GM19193 (cell line): ENCODE data around the gene PAWR.

ENCODE experiments used
- POLR2A ChIP-seq: IDR thresholded peaks from 4 replicates; pipeline ENCODE4 v1.6.1; 2011; ENCODE audit not compliant: insufficient read depth, insufficient read length; ENCODE audit errors: extremely low read depth

PAWR gene

DNA sequence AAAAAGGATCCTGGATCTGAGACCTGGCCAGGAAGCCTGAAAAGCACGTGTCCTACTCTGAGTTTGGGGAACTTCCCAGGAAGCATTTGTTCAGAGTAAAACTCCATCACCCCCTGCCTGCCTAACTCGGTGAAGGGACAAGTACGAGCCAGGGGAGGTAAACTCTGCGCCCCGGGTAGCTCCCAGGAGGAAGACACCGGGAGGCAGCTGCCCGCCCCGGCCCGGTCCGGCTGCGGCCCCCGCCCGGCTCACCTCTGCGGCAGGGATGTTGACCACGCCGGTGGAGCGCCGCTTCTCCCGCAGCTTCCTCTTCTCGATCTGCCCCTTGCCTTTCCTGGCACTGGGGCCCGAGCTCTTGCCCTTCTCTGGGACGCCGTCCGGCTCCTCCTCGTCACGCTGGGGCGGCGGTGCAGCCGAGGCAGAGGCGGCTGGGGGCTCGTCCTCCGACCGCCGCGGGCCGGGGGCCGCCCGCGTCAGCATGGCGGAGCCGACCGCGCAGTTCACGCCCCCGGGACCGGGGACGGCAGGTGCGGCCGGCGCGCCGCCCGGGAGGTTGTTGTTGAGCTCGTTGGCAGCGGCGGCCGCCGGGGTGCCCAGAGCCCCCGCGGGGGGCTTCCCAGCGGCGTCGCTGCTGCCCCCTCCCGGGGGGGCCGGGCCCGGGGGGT is 1.2 kb downstream of the PAWR start:
- TF ChIP-seq POLR2A, result no peak

- TF ChIP-seq POLR2A, result no peak
Measured at GRCh38 chr12:79689061-79689476, 1.7 kb downstream of the PAWR start.

DNA sequence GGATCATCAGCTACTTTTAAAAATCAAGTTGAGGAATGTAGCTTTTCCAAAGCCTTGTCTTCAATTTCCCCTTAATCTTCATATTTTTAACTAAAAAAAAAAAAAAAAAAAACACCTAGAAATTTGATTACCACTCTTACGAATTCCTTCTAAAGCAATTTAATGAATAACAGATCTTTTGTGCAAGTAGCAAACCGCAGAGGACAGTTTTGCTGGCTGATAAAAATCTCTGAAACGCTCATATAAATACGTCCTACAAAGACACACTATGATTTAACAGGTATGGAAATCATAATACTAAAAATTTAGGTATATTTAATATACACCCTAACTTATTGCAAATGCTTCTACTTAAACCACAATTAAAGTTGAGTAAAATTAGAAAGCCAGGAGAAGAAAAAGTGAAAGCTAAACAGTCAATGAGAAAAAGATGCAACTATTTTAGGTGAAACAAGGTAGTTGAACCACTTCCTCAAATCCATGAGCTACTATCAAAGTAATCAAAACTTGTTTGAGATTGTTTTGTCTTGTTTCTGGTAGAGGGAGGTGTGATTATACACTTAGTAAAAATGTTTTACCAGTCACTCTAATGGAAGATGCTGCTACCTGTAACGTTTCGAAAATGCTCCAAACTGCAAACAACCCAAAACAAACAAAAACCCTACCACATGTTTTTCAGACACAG is 2.2 kb downstream of the PAWR start:
- TF ChIP-seq POLR2A, result no peak

DNA sequence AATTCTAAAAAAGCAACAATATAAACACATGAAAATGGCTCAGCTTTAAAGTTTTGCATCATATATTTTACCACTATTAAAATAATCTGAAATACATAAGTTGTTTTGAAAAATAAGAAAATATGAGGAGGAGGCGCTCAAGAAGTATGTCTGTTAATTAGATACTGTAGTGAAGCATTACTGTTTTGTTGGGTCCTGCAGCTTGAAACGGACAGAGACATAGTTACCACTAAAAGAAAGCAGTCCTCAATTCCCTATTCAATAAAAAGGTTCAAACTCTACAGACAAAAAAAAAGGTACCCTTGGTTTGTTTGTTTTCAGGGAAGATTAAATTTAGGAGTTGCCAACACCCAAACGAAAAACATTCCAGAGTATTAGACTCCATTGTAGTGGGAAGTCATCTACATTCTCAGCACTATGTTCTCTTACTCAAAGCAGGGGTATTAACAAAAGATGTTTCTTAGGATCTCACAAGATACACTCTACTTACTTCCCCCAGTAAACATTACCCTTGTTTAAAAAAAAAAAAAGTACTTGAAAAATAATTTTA is 3.0 kb downstream of the PAWR start:
- TF ChIP-seq POLR2A, result no peak

DNA sequence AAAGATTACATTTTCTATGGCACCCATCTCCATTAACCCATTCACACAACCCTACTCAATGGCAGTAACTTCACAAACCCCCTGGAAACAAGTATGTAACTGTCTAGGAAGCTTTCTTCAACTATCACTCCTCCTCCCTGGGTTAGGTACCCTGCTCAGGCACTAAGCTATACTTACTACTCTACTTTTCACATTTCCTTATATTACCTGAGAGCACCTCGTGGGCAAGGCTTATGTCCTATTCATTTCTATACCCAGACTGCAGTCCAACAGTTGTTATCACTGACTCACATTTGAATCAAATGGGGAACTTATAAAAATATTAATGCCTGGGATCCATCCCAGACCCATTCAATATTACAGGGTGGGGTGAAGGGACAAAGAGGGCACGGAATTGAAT is 4.6 kb downstream of the PAWR start:
- TF ChIP-seq POLR2A, result no peak

GRCh38 chr12:79685068-79685467 is 5.7 kb downstream of the PAWR start:
- TF ChIP-seq POLR2A, result no peak

DNA sequence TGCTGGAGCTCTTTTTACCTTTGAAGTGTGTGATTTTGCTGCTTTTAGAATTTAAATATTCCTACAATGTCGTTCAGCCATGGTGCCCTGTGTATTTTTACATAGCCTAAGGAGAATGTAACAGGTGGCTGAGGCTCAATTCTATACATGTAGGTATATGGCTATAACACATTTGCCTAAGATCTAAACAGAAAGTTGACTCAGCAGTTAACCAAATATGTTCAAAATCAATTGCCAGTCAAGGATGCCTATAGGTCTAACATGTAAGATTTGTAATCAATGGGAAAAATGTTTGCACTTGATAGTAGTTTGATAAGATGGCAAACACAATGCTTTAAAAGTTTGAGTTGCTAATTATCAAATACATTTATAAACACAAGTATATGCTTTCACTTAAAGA is 8.2 kb downstream of the PAWR start:
- no peak for TF ChIP-seq POLR2A

DNA sequence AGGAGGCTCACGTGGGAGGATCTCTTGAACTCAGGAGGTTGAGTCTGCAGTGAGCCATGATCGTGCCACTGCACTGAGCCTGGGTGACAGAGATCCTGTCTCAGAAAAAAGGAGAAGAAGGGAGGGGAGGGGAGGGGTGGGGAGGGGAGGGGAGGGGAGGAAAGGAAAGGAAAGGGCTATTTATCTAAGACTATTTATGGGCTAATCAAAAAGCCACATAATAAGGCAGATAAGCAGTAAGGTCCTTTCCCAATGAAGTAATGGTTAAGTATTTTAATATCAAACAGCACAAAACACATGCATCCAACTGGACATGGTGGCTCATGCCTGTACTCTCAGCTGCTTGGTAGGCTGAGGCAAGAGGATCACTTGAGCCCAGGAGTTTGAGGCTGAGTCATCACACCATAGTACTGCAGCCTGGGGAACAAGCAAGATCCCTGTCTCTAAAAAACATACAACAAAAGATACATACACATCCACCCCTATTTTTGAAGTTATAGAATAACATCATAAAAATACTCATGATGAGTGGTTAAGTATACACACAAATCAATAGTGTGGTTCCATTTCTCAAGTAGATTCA is 9.7 kb downstream of the PAWR start:
- no peak for TF ChIP-seq POLR2A

DNA sequence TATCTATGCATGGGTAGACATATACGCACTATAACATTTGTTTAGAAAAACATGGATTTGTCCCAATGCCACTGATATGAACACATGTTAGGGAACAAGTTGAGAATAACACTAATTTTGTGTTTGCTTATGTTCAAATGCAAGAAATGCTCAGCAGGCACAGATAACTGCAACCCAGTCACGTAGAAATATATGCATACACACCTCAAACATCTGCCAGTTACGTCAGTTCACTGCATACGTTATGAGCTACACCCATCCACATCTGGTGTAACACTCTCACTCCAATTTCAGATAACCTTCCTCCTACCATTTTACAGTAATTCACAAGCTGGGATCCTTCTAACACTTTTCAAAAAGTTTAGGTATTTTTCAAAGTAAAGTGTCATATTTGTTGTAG is 10.7 kb downstream of the PAWR start:
- no peak for TF ChIP-seq POLR2A

- no peak for TF ChIP-seq POLR2A
Measured at GRCh38 chr12:79678306-79678705, 12.5 kb downstream of the PAWR start.

- no peak for TF ChIP-seq POLR2A
Measured at GRCh38 chr12:79677672-79678071, 13.1 kb downstream of the PAWR start.

DNA sequence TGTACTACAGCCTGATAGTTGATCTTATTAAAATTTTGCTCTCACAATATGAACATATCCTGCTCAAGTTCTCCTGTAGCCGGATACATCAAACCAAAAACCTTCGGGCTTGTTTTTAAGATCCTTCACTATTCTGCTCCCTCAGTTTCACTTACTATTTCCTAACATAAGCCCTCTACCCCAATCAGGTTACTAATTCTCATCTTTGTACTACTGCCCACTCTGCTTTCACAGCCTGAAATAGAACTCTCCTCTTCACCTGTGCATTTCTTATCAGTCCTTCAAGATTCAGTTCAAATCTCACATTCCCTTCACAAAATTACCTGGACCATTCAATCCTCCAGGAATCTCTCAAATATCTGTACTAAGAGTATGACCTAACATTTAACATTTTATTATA is 14.2 kb downstream of the PAWR start:
- TF ChIP-seq POLR2A, result no peak

- no peak for TF ChIP-seq POLR2A
Measured at GRCh38 chr12:79674629-79675028, 16.1 kb downstream of the PAWR start.

- TF ChIP-seq POLR2A, result no peak
Measured at GRCh38 chr12:79673354-79673753, 17.4 kb downstream of the PAWR start.

DNA sequence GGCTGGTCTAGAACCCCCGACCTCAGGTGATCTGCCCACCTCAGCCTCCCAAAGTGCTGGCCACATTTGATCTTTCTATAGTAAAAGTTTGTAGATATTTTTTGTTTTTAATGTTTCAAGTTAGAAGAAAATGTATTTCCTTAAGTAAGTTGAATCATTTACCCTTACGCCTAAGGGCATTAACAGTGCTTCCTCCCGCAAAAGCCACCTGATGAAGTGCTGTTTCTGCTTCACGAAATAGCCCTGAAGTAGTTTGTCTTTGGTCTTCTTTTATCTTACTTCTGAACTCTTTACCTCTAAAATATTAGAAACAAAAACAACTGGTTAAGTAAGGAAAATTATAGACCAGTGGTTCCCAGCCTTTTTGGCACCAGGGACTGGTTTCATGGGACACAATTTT is 22.7 kb downstream of the PAWR start:
- TF ChIP-seq POLR2A, result no peak
